ENCODE measurements around the gene DLG2.

DNA sequence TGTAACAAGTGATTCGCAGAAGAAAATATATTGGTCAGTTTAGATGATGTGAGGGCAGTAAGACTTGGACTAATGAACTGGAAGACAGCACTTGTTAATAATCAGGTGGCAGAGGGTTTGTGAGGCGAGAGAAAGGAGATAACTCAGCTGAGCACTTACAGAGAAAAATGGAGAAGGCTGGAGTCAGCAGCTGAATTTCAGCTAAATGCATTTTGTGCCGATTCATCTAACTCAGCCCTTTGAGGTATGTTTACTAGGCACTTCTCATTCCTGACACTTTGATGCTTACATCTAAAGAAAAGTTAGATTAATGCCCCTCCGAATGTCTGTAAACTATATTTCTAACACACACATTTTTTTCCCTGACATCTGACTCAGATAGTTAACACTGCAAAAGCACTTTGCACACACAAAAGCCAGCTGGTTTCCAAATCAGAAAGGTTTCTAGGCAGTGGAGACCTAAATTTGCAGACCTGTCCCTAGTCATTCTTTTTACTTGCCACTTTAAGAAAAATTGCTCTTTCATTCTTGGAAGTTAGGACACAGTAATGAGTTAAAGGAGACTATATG is 1481.4 kb downstream of the DLG2 start:
- TF ChIP-seq CTCF (IDR thresholded peaks at IDR 0.05), result no peak
- TF ChIP-seq POLR2A (IDR thresholded peaks at IDR 0.05), result no peak
